Mammary epithelial cell (primary cell): ENCODE data around the gene MUC4.

Experiments
- EZH2 ChIP-seq: IDR thresholded peaks from 2 replicates; pipeline ENCODE4 v1.6.1; 2012; ENCODE audit warnings: low read length, inconsistent platforms, borderline replicate concordance
- TF ChIP-seq, protein P1 (sequence below), 2 donors: IDR thresholded peaks in 1 of 2; conservative IDR thresholded peaks in 1 of 2; 2 replicates each; pipeline ENCODE4 v1.5.1; 2011 to 2012; ENCODE audit warnings: inconsistent platforms in 2 of 2, low read length in 2 of 2, mild to moderate bottlenecking in 2 of 2, control low read depth in 1 of 2, low read depth in 1 of 2; ENCODE audit not compliant: insufficient read depth in 1 of 2; ENCODE audit errors: extremely low read depth in 1 of 2

DNA sequence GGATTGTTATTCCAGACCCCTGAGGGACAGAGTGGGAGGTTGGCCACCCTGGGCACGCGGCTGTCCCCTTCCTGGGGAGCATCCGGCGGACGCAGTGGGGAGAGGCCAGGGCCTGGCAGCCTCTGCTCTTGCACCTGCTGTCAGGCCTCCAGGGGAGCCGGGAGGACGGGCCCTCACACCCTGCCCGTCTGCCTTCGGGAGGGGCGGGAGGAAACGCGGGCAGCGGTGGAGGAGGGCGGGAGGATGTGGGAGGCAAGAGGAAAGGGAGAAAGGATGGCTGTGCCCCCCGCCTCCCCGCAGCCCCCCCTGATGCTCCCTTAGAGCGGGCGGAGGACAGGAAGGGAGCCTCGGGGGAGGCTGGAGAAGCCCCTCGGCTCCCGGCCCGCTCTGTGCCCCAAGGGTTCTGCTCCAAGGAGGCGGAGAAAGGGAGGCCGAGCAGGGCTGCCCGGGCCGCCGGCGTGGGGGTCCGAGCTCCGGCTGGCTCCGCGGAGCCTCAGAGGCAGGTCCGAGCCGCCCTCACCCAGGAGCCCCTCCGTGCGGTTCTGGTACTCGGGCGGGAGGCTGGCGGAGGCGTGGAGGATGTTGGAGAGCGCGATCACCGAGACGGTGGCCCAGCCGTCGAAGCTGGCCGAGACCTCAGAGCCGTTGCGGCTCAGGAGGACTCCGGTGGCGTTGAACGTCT lies 50.0 kb downstream of the MUC4 start:
- TF ChIP-seq, protein P1, sequence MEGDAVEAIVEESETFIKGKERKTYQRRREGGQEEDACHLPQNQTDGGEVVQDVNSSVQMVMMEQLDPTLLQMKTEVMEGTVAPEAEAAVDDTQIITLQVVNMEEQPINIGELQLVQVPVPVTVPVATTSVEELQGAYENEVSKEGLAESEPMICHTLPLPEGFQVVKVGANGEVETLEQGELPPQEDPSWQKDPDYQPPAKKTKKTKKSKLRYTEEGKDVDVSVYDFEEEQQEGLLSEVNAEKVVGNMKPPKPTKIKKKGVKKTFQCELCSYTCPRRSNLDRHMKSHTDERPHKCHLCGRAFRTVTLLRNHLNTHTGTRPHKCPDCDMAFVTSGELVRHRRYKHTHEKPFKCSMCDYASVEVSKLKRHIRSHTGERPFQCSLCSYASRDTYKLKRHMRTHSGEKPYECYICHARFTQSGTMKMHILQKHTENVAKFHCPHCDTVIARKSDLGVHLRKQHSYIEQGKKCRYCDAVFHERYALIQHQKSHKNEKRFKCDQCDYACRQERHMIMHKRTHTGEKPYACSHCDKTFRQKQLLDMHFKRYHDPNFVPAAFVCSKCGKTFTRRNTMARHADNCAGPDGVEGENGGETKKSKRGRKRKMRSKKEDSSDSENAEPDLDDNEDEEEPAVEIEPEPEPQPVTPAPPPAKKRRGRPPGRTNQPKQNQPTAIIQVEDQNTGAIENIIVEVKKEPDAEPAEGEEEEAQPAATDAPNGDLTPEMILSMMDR (conservative IDR thresholded peaks at IDR 0.05 in 1 of 2, IDR thresholded peaks at IDR 0.05 in 1 of 2; ENCODE audit: extremely low read depth in 1 of 2, insufficient read depth in 1 of 2, low read depth in 1 of 2, low read length in 2 of 2): no peak
- no peak for TF ChIP-seq EZH2
